HG03558 (cell line): ENCODE measurements around the gene ELF2.
A peak's percentile ranks its signal among the peaks of the same experiment; 100 is the strongest.
"Not testable (repeated sequence)": the region's sequence is repeated elsewhere in the genome, so short reads cannot be mapped to it uniquely, and the experiment has no call there.

Source experiments
- ATAC-seq: cut with Tn5 transposase; IDR thresholded peaks from one replicate; pipeline ENCODE4 v1.9.1; 2021; ENCODE audit warnings: moderate number of reproducible peaks; ENCODE audit not compliant: unreplicated experiment; ENCODE audit errors: extremely low read depth

ELF2 gene

GRCh38 chr4:139145552-139145932 lies 31.5 kb downstream of the ELF2 start:
- ATAC-seq: no peak

GRCh38 chr4:139144911-139145551 lies 32.0 kb downstream of the ELF2 start:
- no peak for ATAC-seq

GRCh38 chr4:139144161-139144859 lies 32.7 kb downstream of the ELF2 start:
- no peak for ATAC-seq

GRCh38 chr4:139142980-139143379 lies 34.0 kb downstream of the ELF2 start:
- ATAC-seq: no peak

- no peak for ATAC-seq
Measured at GRCh38 chr4:139142087-139142486, 34.9 kb downstream of the ELF2 start.

- ATAC-seq: no peak
Measured at GRCh38 chr4:139137763-139138162, 39.3 kb downstream of the ELF2 start.

GRCh38 chr4:139134403-139134802 lies 42.6 kb downstream of the ELF2 start:
- ATAC-seq: no peak

- no peak for ATAC-seq
Measured at GRCh38 chr4:139131209-139131870, 45.7 kb downstream of the ELF2 start.

- ATAC-seq: no peak
Measured at GRCh38 chr4:139129206-139129605, 47.8 kb downstream of the ELF2 start.

GRCh38 chr4:139126898-139127297 lies 50.1 kb downstream of the ELF2 start:
- ATAC-seq: no peak

GRCh38 chr4:139123910-139124309 lies 53.1 kb downstream of the ELF2 start:
- ATAC-seq: no peak

- ATAC-seq: no peak
Measured at GRCh38 chr4:139118365-139118764, 58.7 kb downstream of the ELF2 start.

GRCh38 chr4:139115226-139115625 lies 61.8 kb downstream of the ELF2 start:
- ATAC-seq: no peak

GRCh38 chr4:139114795-139115194 lies 62.2 kb downstream of the ELF2 start:
- not testable (repeated sequence) for ATAC-seq

- ATAC-seq: no peak
Measured at GRCh38 chr4:139112650-139113049, 64.4 kb downstream of the ELF2 start.

GRCh38 chr4:139108567-139109128 lies 68.4 kb downstream of the ELF2 start:
- no peak for ATAC-seq

GRCh38 chr4:139099366-139099982 lies 77.5 kb downstream of the ELF2 start:
- ATAC-seq: peak; percentile 68

GRCh38 chr4:139092271-139092670 lies 84.7 kb downstream of the ELF2 start:
- ATAC-seq: no peak

- no peak for ATAC-seq
Measured at GRCh38 chr4:139085141-139085540, 91.9 kb downstream of the ELF2 start.

GRCh38 chr4:139084804-139085093 lies 92.3 kb downstream of the ELF2 start:
- ATAC-seq: no peak
